ENCODE results near the gene HSBP1. TPM values are rescaled to one million over a fixed set of nuclear protein-coding genes. Genes with fewer than 3 reads are reported as not detected.
A peak's percentile ranks its signal among the peaks of the same experiment; 100 is the strongest.

HSBP1 gene
- polyA plus RNA-seq, 2 of the 4 experiments (the other 2 are of a cell fraction) = 190 to 280 TPM

- H3K9me3 ChIP-seq = no peaks in the 10 kb centered on the region
- H3K4me1 ChIP-seq = peaks cover 7% of the 10 kb centered on the region; the same call in 1 of the 3 replicates
- 33% methylated on average over 11 of the region's 11 CpGs for WGBS (ENCODE audit: missing lambda C conversion rate)
- ChIA-PET CTCF (interaction anchor here (1.1 kb wide), 1 partner anchor 24 kb away, joined by 4 read pairs; no protein-coding TSS in a partner anchor), POLR2A (no interaction called here)
- H3K4me3 ChIP-seq = peak overlapping the region; percentile 14; the same call in 1 of the 3 replicates
- FAIRE-seq (no peak), ATAC-seq (no peak), DNase-seq (ENCODE audit: low read depth in 1 of 2, low spot score in 1 of 2) (no peak)
- no peak overlapping the region for H3K27ac ChIP-seq
- peak overlapping the region; percentile 60 for H3K4me2 ChIP-seq
- no peak for TF ChIP-seq RCOR1 (IDR thresholded peaks at IDR 0.05; ENCODE audit: low read depth, low read length)
- peak; percentile 68; the same call in 1 of the 2 replicates for TF ChIP-seq CBX8 (IDR thresholded peaks at IDR 0.05)
Observed at GRCh38 chr16:83802554-83803205, 5.1 kb upstream of the HSBP1 start.

- no peak overlapping the region for H3K4me2 ChIP-seq
- ChIA-PET POLR2A (no interaction called here), CTCF (interaction anchor here (1.1 kb wide), 1 partner anchor 23 kb away, joined by 4 read pairs; no protein-coding TSS in a partner anchor)
- no peak overlapping the region for H3K4me3 ChIP-seq
- FAIRE-seq = no peak
- no peaks in the 10 kb centered on the region for H3K9me3 ChIP-seq
- no peak for DNase-seq (ENCODE audit: low read depth in 1 of 2, low spot score in 1 of 2)
- TF ChIP-seq ZSCAN20 (CRISPR knock-in tag; IDR thresholded peaks at IDR 0.05) = no peak
- TF ChIP-seq POLR2A (IDR thresholded peaks at IDR 0.05; ENCODE audit: low read length) = no peak
- TF ChIP-seq ZNF302 (CRISPR knock-in tag; IDR thresholded peaks at IDR 0.05) = no peak
- no peak for TF ChIP-seq NFE2L2 (conservative IDR thresholded peaks at IDR 0.05; ENCODE audit: low read length)
- TF ChIP-seq NR3C1 (IDR thresholded peaks at IDR 0.05) = no peak
- no peak for TF ChIP-seq ESRRA (IDR thresholded peaks at IDR 0.05; ENCODE audit: borderline replicate concordance, low read length)
- TF ChIP-seq RARB (CRISPR knock-in tag; IDR thresholded peaks at IDR 0.05) = no peak
- no peak for TF ChIP-seq MAFK (IDR thresholded peaks at IDR 0.05; ENCODE audit: partially characterized antibody)
- no peak for TF ChIP-seq POLR2AphosphoS2 (conservative IDR thresholded peaks at IDR 0.05; ENCODE audit: low read length)
- no peak for TF ChIP-seq CBX8 (IDR thresholded peaks at IDR 0.05)
- no peak for TF ChIP-seq JUNB (IDR thresholded peaks at IDR 0.05)
- no peak for TF ChIP-seq CTCF (IDR thresholded peaks at IDR 0.05)
- TF ChIP-seq EHMT2 (IDR thresholded peaks at IDR 0.05; ENCODE audit: low read depth) = no peak
- no peak for TF ChIP-seq TP53 (CRISPR knock-in tag; IDR thresholded peaks at IDR 0.05)
- H3K27ac ChIP-seq = no peak overlapping the region
- no peak for ATAC-seq
- peaks cover 8% of the 10 kb centered on the region; the same call in 1 of the 3 replicates for H3K4me1 ChIP-seq
- WGBS (ENCODE audit: missing lambda C conversion rate) = 31% methylated on average over 3 of the region's 3 CpGs
Observed at GRCh38 chr16:83803811-83804210, 4.0 kb upstream of the HSBP1 start.

GRCh38 chr16:83804366-83804765, 3.4 kb upstream of the HSBP1 start:
- CTCF ChIA-PET = no interaction called here
- no peak for TF ChIP-seq POLR2AphosphoS2 (conservative IDR thresholded peaks at IDR 0.05; ENCODE audit: low read length)
- DNase-seq (ENCODE audit: low read depth in 1 of 2, low spot score in 1 of 2) (no peak), FAIRE-seq (no peak), ATAC-seq (no peak)
- Histone ChIP-seq H3K4me1 (peaks cover 13% of the 10 kb centered on the region; the same call in 2 of the 3 replicates), H3K27ac (no peak overlapping the region), H3K4me3 (no peak overlapping the region), H3K9me3 (no peaks in the 10 kb centered on the region), H3K4me2 (no peak overlapping the region)
- WGBS (ENCODE audit: missing lambda C conversion rate) = 74% methylated on average over 5 of the region's 5 CpGs
- POLR2A ChIA-PET = no interaction called here

- H3K4me1 ChIP-seq = peaks cover 28% of the 10 kb centered on the region; the same call in 2 of the 3 replicates
- no peak for FAIRE-seq
- H3K4me2 ChIP-seq = no peak overlapping the region
- ATAC-seq = no peak
- WGBS (ENCODE audit: missing lambda C conversion rate) = 43% methylated on average over 5 of the region's 5 CpGs
- H3K9me3 ChIP-seq = no peaks in the 10 kb centered on the region
- CTCF ChIA-PET = interaction anchor here (0.7 to 1.5 kb wide), 3 partner anchors 15 to 20 kb away, joined by 3 to 4 read pairs (median 3); no protein-coding TSS in a partner anchor
- no peak overlapping the region for H3K4me3 ChIP-seq
- no peak for DNase-seq (ENCODE audit: low read depth in 1 of 2, low spot score in 1 of 2)
- POLR2A ChIA-PET = no interaction called here
- no peak for TF ChIP-seq KDM1A (IDR thresholded peaks at IDR 0.05; ENCODE audit: low read depth)
- TF ChIP-seq RNF2 (IDR thresholded peaks at IDR 0.05; ENCODE audit: borderline replicate concordance, low read depth) = no peak
- TF ChIP-seq ELK1 (IDR thresholded peaks at IDR 0.05; ENCODE audit: low read depth, low read length) = no peak
- no peak for TF ChIP-seq ZSCAN20 (CRISPR knock-in tag; IDR thresholded peaks at IDR 0.05)
- no peak for TF ChIP-seq EHMT2 (IDR thresholded peaks at IDR 0.05; ENCODE audit: low read depth)
- no peak overlapping the region for H3K27ac ChIP-seq
Observed at GRCh38 chr16:83806036-83806435, 1.7 kb upstream of the HSBP1 start.
